K562 (cell line): ENCODE data around the gene PNMA8A. TPM values are rescaled to one million over a fixed set of nuclear protein-coding genes. Genes with fewer than 3 reads are reported as not detected.

ENCODE experiments used
- ATF1 ChIP-seq, 2 experiments: fragments of 450-650 bp in 1 of 2; IDR thresholded peaks; 2 replicates each; pipeline ENCODE4 v1.6.1; 2016; ENCODE audit warnings: missing compliant biosample characterization in 1 of 2, missing genetic modification characterization in 1 of 2
- BHLHE40 ChIP-seq: IDR thresholded peaks from 2 replicates; pipeline ENCODE4 v1.6.1; 2011; ENCODE audit warnings: low read length, improper control_type of control experiment
- CHAMP1 ChIP-seq: fragments of 450-650 bp; IDR thresholded peaks from 2 replicates; pipeline ENCODE4 v1.6.1; 2016; ENCODE audit warnings: mild to moderate bottlenecking
- CREB1 ChIP-seq, 2 experiments: sonication (generic) in 1 of 2; formaldehyde crosslinking in 1 of 2; IDR thresholded peaks; 2 replicates each; pipeline versions ENCODE4 v1.6.1 to v1.8.0; 2012 to 2022; ENCODE audit warnings: inconsistent platforms in 1 of 2, mild to moderate bottlenecking in 1 of 2, missing genetic modification reagents in 1 of 2, moderate library complexity in 1 of 2
- CTCFL ChIP-seq: IDR thresholded peaks from 2 replicates; pipeline ENCODE4 v1.6.1; 2011; ENCODE audit warnings: borderline replicate concordance, low read depth, mild to moderate bottlenecking, moderate library complexity, low read length; ENCODE audit not compliant: insufficient read depth, poor library complexity, severe bottlenecking
- ETV6 ChIP-seq, 3 experiments: fragments of 150-350 bp in 1 of 3; sonication (generic) in 1 of 3; formaldehyde crosslinking in 1 of 3; IDR thresholded peaks; 2 replicates each; pipeline versions ENCODE4 v1.6.1 to v1.8.0; 2014 to 2022; ENCODE audit warnings: borderline replicate concordance in 2 of 3, low read depth in 2 of 3, antibody characterized with exemption in 1 of 3, low read length in 1 of 3, mild to moderate bottlenecking in 1 of 3, missing genetic modification reagents in 1 of 3
- HDGF ChIP-seq: fragments of 450-650 bp; IDR thresholded peaks from 2 replicates; pipeline ENCODE4 v1.6.1; 2016
- HEY1 ChIP-seq: fragments of 250-450 bp; sonication (Bioruptor Pico); IDR thresholded peaks from 2 replicates; pipeline ENCODE4 v1.5.0; 2020; ENCODE audit warnings: mild to moderate bottlenecking, moderate library complexity, borderline replicate concordance
- MAX ChIP-seq: sonication (generic); formaldehyde crosslinking; IDR thresholded peaks from 2 replicates; pipeline ENCODE4 v1.9.0; 2022; ENCODE audit warnings: mild to moderate bottlenecking, missing genetic modification reagents
- OTX1 ChIP-seq: fragments of 450-650 bp; formaldehyde crosslinking; IDR thresholded peaks from 2 replicates; pipeline ENCODE4 v1.4.0; 2022; ENCODE audit warnings: mild to moderate bottlenecking
- POLR2AphosphoS5 ChIP-seq: IDR thresholded peaks from 2 replicates; pipeline ENCODE4 v1.6.1; 2011; ENCODE audit warnings: mild to moderate bottlenecking, low read depth, low read length, moderate library complexity; ENCODE audit not compliant: control insufficient read depth, insufficient read depth
- RBM34 ChIP-seq: fragments of 200-400 bp; formaldehyde crosslinking; IDR thresholded peaks from 2 replicates; pipeline ENCODE4 v1.6.1; 2018; ENCODE audit warnings: low read length, borderline replicate concordance; ENCODE audit not compliant: insufficient read depth
- SLC30A9 ChIP-seq: fragments of 250-450 bp; sonication (Bioruptor Pico); IDR thresholded peaks from 2 replicates; pipeline ENCODE4 v1.8.0; 2022; ENCODE audit warnings: mild to moderate bottlenecking, moderate library complexity
- SPI1 ChIP-seq: IDR thresholded peaks from 2 replicates; pipeline ENCODE4 v1.6.1; 2011; ENCODE audit warnings: low read depth, low read length, control low read depth, borderline replicate concordance
- STAT6 ChIP-seq: sonication (generic); formaldehyde crosslinking; IDR thresholded peaks from 2 replicates; pipeline ENCODE4 v1.8.1; 2023; ENCODE audit warnings: mild to moderate bottlenecking, missing genetic modification reagents
- TEAD4 ChIP-seq, 2 experiments: sonication (generic) in 1 of 2; formaldehyde crosslinking in 1 of 2; IDR thresholded peaks; 2 replicates each; pipeline versions ENCODE4 v1.6.1 to v1.8.0; 2012 to 2022; ENCODE audit warnings: borderline replicate concordance in 1 of 2, inconsistent platforms in 1 of 2, low read length in 1 of 2, mild to moderate bottlenecking in 1 of 2, missing genetic modification reagents in 1 of 2
- ZNF217 ChIP-seq: sonication (generic); formaldehyde crosslinking; IDR thresholded peaks from 2 replicates; pipeline ENCODE4 v1.8.0; 2022; ENCODE audit warnings: mild to moderate bottlenecking, missing genetic modification reagents
- ZNF263 ChIP-seq: sonication (generic); formaldehyde crosslinking; IDR thresholded peaks from 2 replicates; pipeline ENCODE4 v1.8.0; 2022; ENCODE audit warnings: mild to moderate bottlenecking, missing genetic modification reagents, borderline replicate concordance
- polyA plus RNA-seq, 8 experiments: library from polyadenylated mRNA; depleted of rRNA in 4 of 8; stranded (reverse) in 5 of 8; unstranded in 3 of 8; fragments of >200 nt; fragmentation: Nextera tagmentation in 2 of 8; fragmentation: Illumina TruSeq in 1 of 8; extraction: Ambion mirVana in 2 of 8; extraction: Trizol in 1 of 8; gene quantifications; 2 replicates each; pipeline versions ENCODE4 v1.2.1 to v1.2.3, GENCODE V29; 2011 to 2014; ENCODE audit warnings: inconsistent platforms in 1 of 8, missing spikeins in 1 of 8
- total RNA-seq, 7 experiments: library from RNA; depleted of rRNA in 6 of 7; stranded (reverse); fragments of >200 nt in 6 of 7; fragmentation: Illumina TruSeq in 2 of 7; extraction: Trizol in 2 of 7; gene quantifications; 2 replicates each; pipeline versions ENCODE4 v1.2.1 to v1.2.3, GENCODE V29; 2011 to 2021; ENCODE audit warnings: low replicate concordance in 1 of 7

The PNMA8A gene
- total and polyA plus RNA-seq, 9 of the 15 experiments (the other 6 are each of a cell fraction or from before 2014, with no cell fraction given): 6.6 to 23.8 (median 14.9) TPM

GRCh38 chr19:46513461-46514236, 42.3 kb upstream of the PNMA8A start (continued):
- TF ChIP-seq TEAD4 (IDR thresholded peaks at IDR 0.05; ENCODE audit: low read length) (no peak), TEAD4 (CRISPR knock-in tag; IDR thresholded peaks at IDR 0.05; ENCODE audit: borderline replicate concordance) (no peak), HDGF (no peak), OTX1 (CRISPR knock-in tag) (no peak), SLC30A9 (CRISPR knock-in tag) (no peak), MAX (CRISPR knock-in tag) (peak; percentile 58; the same call in 1 of the 2 replicates), ZNF263 (CRISPR knock-in tag) (peak; percentile 100), STAT6 (CRISPR knock-in tag) (no peak), SPI1 (0 out of 2 replicates have a peak, but pooled peaks have one; percentile 18), HEY1 (CRISPR knock-in tag) (no peak), ZNF217 (CRISPR knock-in tag) (no peak), RBM34 (no peak), CTCFL (peak; percentile 67), ATF1 (CRISPR knock-in tag; IDR thresholded peaks at IDR 0.05) (no peak), ATF1 (tag; IDR thresholded peaks at IDR 0.05) (0 out of 2 replicates have a peak, but pooled peaks have one; percentile 13), POLR2AphosphoS5 (no peak), BHLHE40 (0 out of 2 replicates have a peak, but pooled peaks have one; percentile 23), CHAMP1 (no peak), CREB1 (IDR thresholded peaks at IDR 0.05) (no peak), CREB1 (CRISPR knock-in tag; IDR thresholded peaks at IDR 0.05) (0 out of 2 replicates have a peak, but pooled peaks have one; percentile 40), ETV6 (IDR thresholded peaks at IDR 0.05; ENCODE audit: borderline replicate concordance in 1 of 2, low read depth in 2 of 2, low read length in 1 of 2) (no peak), ETV6 (CRISPR knock-in tag; IDR thresholded peaks at IDR 0.05; ENCODE audit: borderline replicate concordance) (no peak)
